ENCODE data around the gene PCMTD2.

- TF ChIP-seq CTCF (IDR thresholded peaks at IDR 0.05; ENCODE audit: low read length): no peak
- TF ChIP-seq EZH2 (IDR thresholded peaks at IDR 0.05; ENCODE audit: borderline replicate concordance, low read length): no peak
Observed at GRCh38 chr20:64244870-64245603, 10.5 kb upstream of the PCMTD2 start.
